ENCODE data around the gene TAS1R1. TPM values are rescaled to one million over a fixed set of nuclear protein-coding genes. Genes with fewer than 3 reads are reported as not detected.

Gene TAS1R1
- total RNA-seq, 6 experiments from 2014 or later, result 0.26 TPM; not detected in 5

DNA sequence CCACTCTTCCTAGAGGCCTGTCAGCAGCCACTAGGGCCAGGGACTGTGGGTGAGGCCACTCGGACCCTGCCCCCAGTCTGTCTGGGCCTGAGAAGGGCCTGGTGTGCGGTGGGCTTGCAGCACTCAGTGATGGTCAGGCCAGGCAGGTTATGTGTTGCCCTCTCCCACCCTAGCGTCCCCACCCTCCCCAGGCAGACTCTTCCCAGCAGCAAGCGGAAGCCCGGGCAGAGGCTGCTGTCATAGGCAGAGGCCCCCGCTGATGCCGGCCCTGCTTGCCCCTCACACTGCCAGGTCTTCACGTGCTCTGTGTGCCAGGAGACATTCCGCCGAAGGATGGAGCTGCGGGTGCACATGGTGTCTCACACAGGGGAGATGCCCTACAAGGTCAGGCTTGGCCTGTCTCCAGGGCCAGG is 31.3 kb downstream of the TAS1R1 start:
- intact Hi-C loops (cut with DNase I), result no loop called here
- H3K4me1 ChIP-seq, result peaks cover 0 to 21% (median 11%) of the 10 kb centered on the region in 4 donors
- H3K27ac ChIP-seq, result no peak overlapping the region
- peaks cover 0 to 30% (median 6%) of the 10 kb centered on the region in 4 donors for H3K36me3 ChIP-seq
- no peaks in the 10 kb centered on the region for H3K27me3 ChIP-seq
- H3K4me3 ChIP-seq, result no peak overlapping the region
- no peak for ATAC-seq
- no peak for DNase-seq
- no CpG with 5 or more reads among the region's 11 CpGs for WGBS (ENCODE audit: insufficient coverage, low coverage, low lambda C conversion rate, missing lambda C conversion rate)
- TF ChIP-seq CTCF (IDR thresholded peaks at IDR 0.05), result no peak
- no peak for TF ChIP-seq POLR2A (IDR thresholded peaks at IDR 0.05)
- no peaks in the 10 kb centered on the region for H3K9me3 ChIP-seq

DNA sequence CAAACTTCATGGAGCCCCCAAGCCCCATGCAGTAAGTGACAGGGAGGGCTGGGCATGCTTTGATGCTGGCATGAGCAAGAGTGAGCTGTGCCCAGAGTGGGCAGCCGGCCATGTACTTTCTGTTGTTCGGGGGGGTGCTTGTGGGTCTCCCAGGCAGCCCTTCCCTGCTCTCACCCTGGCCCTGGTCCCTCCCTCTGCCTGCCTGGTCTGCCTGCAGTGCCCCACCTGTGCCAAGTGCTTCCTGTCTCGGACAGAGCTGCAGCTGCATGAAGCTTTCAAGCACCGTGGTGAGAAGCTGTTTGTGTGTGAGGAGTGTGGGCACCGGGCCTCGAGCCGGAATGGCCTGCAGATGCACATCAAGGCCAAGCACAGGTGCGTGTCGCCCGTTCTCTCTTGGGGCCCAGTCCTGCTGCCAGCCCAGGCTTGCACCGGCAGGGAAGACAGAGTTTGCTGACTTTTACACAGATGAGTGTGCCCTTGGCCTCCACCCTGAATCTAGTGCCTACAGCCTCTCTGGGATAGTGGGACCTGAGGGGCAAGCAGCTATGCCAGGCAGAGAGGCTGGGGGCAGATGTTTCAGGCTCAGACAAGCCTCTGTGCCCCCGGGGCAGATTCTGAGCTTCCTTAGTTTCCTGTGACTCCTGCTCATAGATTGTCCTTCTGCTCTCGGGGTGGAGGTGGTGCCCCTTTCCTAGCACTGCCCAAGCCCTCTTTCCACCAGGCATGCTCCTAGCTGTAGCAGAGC is 32.3 kb downstream of the TAS1R1 start:
- ATAC-seq (peak in 3 of 4 donors; percentile 2 to 26 (median 13)), DNase-seq (peak in 1 of 3 donors; percentile 69)
- TF ChIP-seq POLR2A (IDR thresholded peaks at IDR 0.05) (no peak), CTCF (IDR thresholded peaks at IDR 0.05) (no peak)
- intact Hi-C loops (cut with DNase I), result no loop called here
- Histone ChIP-seq H3K27me3 (no peaks in the 10 kb centered on the region), H3K4me3 (no peak overlapping the region), H3K36me3 (peaks cover 0 to 39% (median 11%) of the 10 kb centered on the region in 4 donors), H3K4me1 (peaks cover 0 to 12% (median 6%) of the 10 kb centered on the region in 4 donors), H3K27ac (no peak overlapping the region), H3K9me3 (no peaks in the 10 kb centered on the region)
- 67% methylated on average over 2 of the region's 13 CpGs for WGBS (ENCODE audit: insufficient coverage, low coverage, low lambda C conversion rate, missing lambda C conversion rate)

GRCh38 chr1:6588128-6588892 is 33.2 kb downstream of the TAS1R1 start:
- peaks cover 0 to 48% (median 17%) of the 10 kb centered on the region in 4 donors for H3K36me3 ChIP-seq
- no peak for TF ChIP-seq CTCF (IDR thresholded peaks at IDR 0.05)
- TF ChIP-seq POLR2A (IDR thresholded peaks at IDR 0.05), result no peak
- WGBS (ENCODE audit: insufficient coverage, low coverage, low lambda C conversion rate, missing lambda C conversion rate), result no CpG with 5 or more reads among the region's 25 CpGs
- H3K27me3 ChIP-seq, result no peaks in the 10 kb centered on the region
- ATAC-seq, result peak in 2 of 4 donors; percentile 3 to 7
- no peak overlapping the region for H3K4me3 ChIP-seq
- H3K27ac ChIP-seq, result no peak overlapping the region
- no peaks in the 10 kb centered on the region for H3K9me3 ChIP-seq
- DNase-seq, result no peak
- intact Hi-C loops (cut with DNase I), result no loop called here
- H3K4me1 ChIP-seq, result peaks cover 0 to 3% (median 1%) of the 10 kb centered on the region in 4 donors

DNA sequence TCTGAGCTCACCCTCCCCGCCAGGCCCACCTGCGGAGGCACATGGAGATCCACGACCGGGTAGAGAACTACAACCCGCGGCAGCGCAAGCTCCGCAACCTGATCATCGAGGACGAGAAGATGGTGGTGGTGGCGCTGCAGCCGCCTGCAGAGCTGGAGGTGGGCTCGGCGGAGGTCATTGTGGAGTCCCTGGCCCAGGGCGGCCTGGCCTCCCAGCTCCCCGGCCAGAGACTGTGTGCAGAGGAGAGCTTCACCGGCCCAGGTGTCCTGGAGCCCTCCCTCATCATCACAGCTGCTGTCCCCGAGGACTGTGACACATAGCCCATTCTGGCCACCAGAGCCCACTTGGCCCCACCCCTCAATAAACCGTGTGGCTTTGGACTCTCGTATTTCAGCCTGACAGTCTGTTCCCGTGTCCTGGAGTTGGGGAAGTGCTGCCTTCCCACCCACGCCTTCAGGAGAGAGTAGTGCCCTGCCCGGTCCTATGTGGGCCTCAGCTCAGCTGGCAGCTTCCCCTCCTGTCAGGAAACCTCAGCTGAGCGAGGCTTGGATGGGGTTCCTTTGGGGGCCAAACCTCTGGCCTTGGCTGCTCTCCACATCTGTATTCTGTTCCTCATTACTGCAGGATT is 33.9 kb downstream of the TAS1R1 start:
- intact Hi-C loops (cut with DNase I), result no loop called here
- Histone ChIP-seq H3K27me3 (no peaks in the 10 kb centered on the region), H3K36me3 (peaks cover 0 to 55% (median 20%) of the 10 kb centered on the region in 4 donors), H3K4me1 (no peaks in the 10 kb centered on the region), H3K4me3 (no peak overlapping the region), H3K9me3 (no peaks in the 10 kb centered on the region), H3K27ac (no peak overlapping the region)
- no peak for DNase-seq
- no peak for TF ChIP-seq POLR2A (IDR thresholded peaks at IDR 0.05)
- TF ChIP-seq CTCF (IDR thresholded peaks at IDR 0.05), result no peak
- WGBS (ENCODE audit: insufficient coverage, low coverage, low lambda C conversion rate, missing lambda C conversion rate), result 67% methylated on average over 1 of the region's 24 CpGs
- peak in 1 of 4 donors; percentile 1 for ATAC-seq

Measured in right lobe of liver (tissue), 6 donors.